Suprapubic skin (tissue), 4 donors: ENCODE measurements around the gene NAV3. TPM values are rescaled to one million over a fixed set of nuclear protein-coding genes. Genes with fewer than 3 reads are reported as not detected.

Experiments
- DNase-seq, 2 donors: peaks; one replicate each; pipeline ENCODE4 v3.0.0-alpha.2; 2019; ENCODE audit warnings: low spot score in 2 of 2
- H3K27ac ChIP-seq: fragments of 200-600 bp; sonication (generic); one replicate; pipeline ENCODE4 v1.5.1; 2019
- H3K27me3 ChIP-seq: fragments of 200-600 bp; sonication (generic); one replicate; pipeline ENCODE4 v1.5.1; 2019
- H3K36me3 ChIP-seq: fragments of 200-600 bp; sonication (generic); one replicate; pipeline ENCODE4 v1.5.1; 2019
- H3K4me1 ChIP-seq: fragments of 200-600 bp; sonication (generic); one replicate; pipeline ENCODE4 v1.5.1; 2019
- H3K4me3 ChIP-seq: fragments of 200-600 bp; sonication (generic); one replicate; pipeline ENCODE4 v1.5.1; 2019; ENCODE audit warnings: mild to moderate bottlenecking
- H3K9me3 ChIP-seq: fragments of 200-600 bp; sonication (generic); one replicate; pipeline ENCODE4 v1.5.1; 2019
- CTCF ChIP-seq, 2 donors: fragments of 200-600 bp in 1 of 2; fragments of 450-650 bp in 1 of 2; sonication (generic) in 1 of 2; IDR thresholded peaks; one replicate each; pipeline ENCODE4 v1.5.1; 2016 to 2019; ENCODE audit warnings: antibody characterized with exemption in 2 of 2, mild to moderate bottlenecking in 1 of 2, moderate library complexity in 1 of 2
- EP300 ChIP-seq: sonication (generic); formaldehyde crosslinking; IDR thresholded peaks from one replicate; pipeline ENCODE4 v1.6.1; 2017; ENCODE audit warnings: antibody characterized with exemption
- POLR2A ChIP-seq, 2 donors: fragments of 450-650 bp; IDR thresholded peaks; one replicate each; pipeline ENCODE4 v1.6.1; 2017; ENCODE audit warnings: antibody characterized with exemption in 2 of 2, mild to moderate bottlenecking in 2 of 2, moderate library complexity in 2 of 2
- POLR2AphosphoS5 ChIP-seq, 3 donors: sonication (generic); formaldehyde crosslinking; IDR thresholded peaks; one replicate each; pipeline ENCODE4 v1.6.1; 2017; ENCODE audit warnings: antibody characterized with exemption in 3 of 3
- WGBS: methylation state at CpG from one replicate; pipeline ENCODE4 v1.1.5; 2018; 5-methylcytosine and 5-hydroxymethylcytosine counted together
- total RNA-seq, 4 donors: library from RNA; depleted of rRNA; stranded (reverse); fragments of >200 nt; gene quantifications; one replicate each; pipeline ENCODE4 v1.1.0, GENCODE V29; 2016

The NAV3 gene
- total RNA-seq, 4 donors from 2014 or later = 11.7 to 20.9 (median 15.7) TPM

DNA sequence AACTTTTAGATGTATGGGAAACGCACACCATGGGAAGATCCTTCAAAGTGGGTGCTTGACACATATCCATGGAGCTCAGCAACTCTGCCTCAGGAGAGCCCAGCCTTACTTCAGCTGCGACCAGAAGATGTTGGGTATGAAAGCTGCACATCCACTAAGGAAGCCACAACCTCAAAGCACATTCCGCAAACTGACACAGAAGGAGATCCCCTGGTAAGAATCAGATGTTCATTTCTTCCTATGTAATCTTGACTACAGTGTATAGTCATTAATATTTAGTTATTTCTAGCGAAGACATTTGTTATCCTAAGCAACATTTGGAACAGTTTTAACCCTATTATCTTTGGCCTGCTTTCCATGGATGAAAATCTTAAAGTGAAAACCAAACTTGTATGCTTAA is 374.2 kb downstream of the NAV3 start:
- no peaks in the 10 kb centered on the region for H3K9me3 ChIP-seq
- no peaks in the 10 kb centered on the region for H3K36me3 ChIP-seq
- TF ChIP-seq EP300 (no peak), POLR2A (IDR thresholded peaks at IDR 0.05) (no peak), POLR2AphosphoS5 (IDR thresholded peaks at IDR 0.05) (no peak), CTCF (IDR thresholded peaks at IDR 0.05) (no peak)
- no peak overlapping the region for H3K4me3 ChIP-seq
- no peak for DNase-seq
- 66% methylated on average over 4 of the region's 4 CpGs for WGBS
- H3K27ac ChIP-seq = no peak overlapping the region
- H3K27me3 ChIP-seq = no peaks in the 10 kb centered on the region
- H3K4me1 ChIP-seq = no peaks in the 10 kb centered on the region

GRCh38 chr12:78208092-78208491 is 377.4 kb downstream of the NAV3 start:
- Histone ChIP-seq H3K36me3 (no peaks in the 10 kb centered on the region), H3K27ac (no peak overlapping the region), H3K4me1 (no peaks in the 10 kb centered on the region), H3K27me3 (no peaks in the 10 kb centered on the region), H3K9me3 (no peaks in the 10 kb centered on the region), H3K4me3 (no peak overlapping the region)
- TF ChIP-seq POLR2A (IDR thresholded peaks at IDR 0.05) (no peak), POLR2AphosphoS5 (IDR thresholded peaks at IDR 0.05) (no peak), EP300 (no peak), CTCF (IDR thresholded peaks at IDR 0.05) (no peak)
- DNase-seq = no peak
- 74% methylated on average over 6 of the region's 6 CpGs for WGBS

GRCh38 chr12:78209846-78210505 is 379.3 kb downstream of the NAV3 start:
- H3K27me3 ChIP-seq = no peaks in the 10 kb centered on the region
- no peaks in the 10 kb centered on the region for H3K9me3 ChIP-seq
- H3K27ac ChIP-seq = no peak overlapping the region
- H3K36me3 ChIP-seq = no peaks in the 10 kb centered on the region
- no peak for DNase-seq
- H3K4me1 ChIP-seq = no peaks in the 10 kb centered on the region
- H3K4me3 ChIP-seq = no peak overlapping the region
- TF ChIP-seq EP300 = no peak
- WGBS = 77% methylated on average over 12 of the region's 12 CpGs

- no peak overlapping the region for H3K27ac ChIP-seq
- WGBS = 94% methylated on average over 1 of the region's 1 CpG
- H3K4me3 ChIP-seq = no peak overlapping the region
- no peaks in the 10 kb centered on the region for H3K9me3 ChIP-seq
- H3K36me3 ChIP-seq = no peaks in the 10 kb centered on the region
- H3K27me3 ChIP-seq = no peaks in the 10 kb centered on the region
- DNase-seq = no peak
- TF ChIP-seq POLR2A (IDR thresholded peaks at IDR 0.05) (no peak), POLR2AphosphoS5 (IDR thresholded peaks at IDR 0.05) (no peak), EP300 (no peak), CTCF (IDR thresholded peaks at IDR 0.05) (no peak)
- no peaks in the 10 kb centered on the region for H3K4me1 ChIP-seq
Measured at GRCh38 chr12:78210506-78210860, 379.8 kb downstream of the NAV3 start.

- DNase-seq = no peak
- Histone ChIP-seq H3K27ac (no peak overlapping the region), H3K36me3 (no peaks in the 10 kb centered on the region), H3K9me3 (no peaks in the 10 kb centered on the region), H3K27me3 (no peaks in the 10 kb centered on the region), H3K4me1 (no peaks in the 10 kb centered on the region), H3K4me3 (no peak overlapping the region)
- TF ChIP-seq POLR2AphosphoS5 (IDR thresholded peaks at IDR 0.05) (no peak), EP300 (no peak), CTCF (IDR thresholded peaks at IDR 0.05) (no peak), POLR2A (IDR thresholded peaks at IDR 0.05) (no peak)
- 71% methylated on average over 4 of the region's 4 CpGs for WGBS
Measured at GRCh38 chr12:78210894-78211302, 380.2 kb downstream of the NAV3 start.

- no peak overlapping the region for H3K27ac ChIP-seq
- no peaks in the 10 kb centered on the region for H3K27me3 ChIP-seq
- no peaks in the 10 kb centered on the region for H3K9me3 ChIP-seq
- no peaks in the 10 kb centered on the region for H3K36me3 ChIP-seq
- H3K4me3 ChIP-seq = no peak overlapping the region
- no peaks in the 10 kb centered on the region for H3K4me1 ChIP-seq
- TF ChIP-seq EP300 = no peak
- no peak for TF ChIP-seq POLR2AphosphoS5 (IDR thresholded peaks at IDR 0.05)
- no peak for TF ChIP-seq POLR2A (IDR thresholded peaks at IDR 0.05)
- TF ChIP-seq CTCF (IDR thresholded peaks at IDR 0.05) = no peak
- DNase-seq = no peak
- WGBS = 80% methylated on average over 2 of the region's 2 CpGs
Measured at GRCh38 chr12:78220811-78221210, 390.1 kb downstream of the NAV3 start.
